ENCODE results near the gene GAS7. TPM values are rescaled to one million over a fixed set of nuclear protein-coding genes. Genes with fewer than 3 reads are reported as not detected.

GAS7 gene
- total and polyA plus RNA-seq, 8 donors: 4.1 to 185 (median 30.5) TPM

DNA sequence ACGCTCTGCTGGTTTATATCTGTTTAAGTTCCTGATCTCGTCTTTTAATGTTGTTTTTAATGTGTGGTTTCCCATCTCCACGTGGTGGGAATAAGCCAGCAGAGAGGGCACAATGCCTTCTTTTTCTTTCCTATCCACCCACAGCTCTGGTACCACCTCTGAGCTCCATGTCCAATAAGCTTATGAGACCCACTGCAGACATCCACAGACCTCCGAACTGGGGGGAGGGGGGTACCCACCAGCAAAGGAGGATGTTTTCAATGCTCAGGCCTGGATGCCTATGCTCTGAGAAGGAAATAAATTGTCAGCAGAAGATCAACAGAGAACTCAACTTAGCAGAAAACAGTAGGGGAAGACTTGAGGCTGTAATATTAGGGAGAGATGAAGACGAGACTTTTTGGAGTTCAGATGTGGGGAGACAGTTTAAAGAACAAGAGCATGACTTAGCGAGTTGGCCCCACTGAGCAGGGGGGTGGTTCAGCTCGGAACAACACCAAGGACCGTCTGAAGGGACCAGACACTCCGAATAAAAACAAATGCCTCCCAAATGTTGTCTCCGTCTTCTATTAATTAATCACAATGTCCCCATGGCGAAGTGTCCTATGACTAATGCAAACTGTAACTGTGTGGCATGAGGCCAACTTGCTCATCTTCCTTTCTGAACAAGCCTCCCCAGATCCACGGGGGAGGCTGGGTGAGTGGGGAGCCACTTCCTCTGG lies 62.7 kb downstream of the GAS7 start:
- H3K27ac ChIP-seq: peak overlapping the region in 4 of 5 donors; percentile 59 to 73 (median 64)
- intact Hi-C loops (cut with DNase I; ENCODE audit: low total_unique reads): no loop called here
- H3K4me1 ChIP-seq: peaks cover 3 to 18% (median 4%) of the 10 kb centered on the region in 4 donors
- TF ChIP-seq EP300 (IDR thresholded peaks at IDR 0.05): no peak
- peak in 1 of 3 donors; percentile 46 for TF ChIP-seq POLR2AphosphoS5 (IDR thresholded peaks at IDR 0.05)
- 48 to 59% (median 55%) methylated on average over 12 of the region's 12 CpGs for WGBS, 5 donors
- H3K4me3 ChIP-seq: no peak overlapping the region
- H3K36me3 ChIP-seq: no peaks in the 10 kb centered on the region
- DNase-seq: peak; percentile 34 to 78
- H3K27me3 ChIP-seq: no peaks in the 10 kb centered on the region
- H3K9me3 ChIP-seq: no peaks in the 10 kb centered on the region

DNA sequence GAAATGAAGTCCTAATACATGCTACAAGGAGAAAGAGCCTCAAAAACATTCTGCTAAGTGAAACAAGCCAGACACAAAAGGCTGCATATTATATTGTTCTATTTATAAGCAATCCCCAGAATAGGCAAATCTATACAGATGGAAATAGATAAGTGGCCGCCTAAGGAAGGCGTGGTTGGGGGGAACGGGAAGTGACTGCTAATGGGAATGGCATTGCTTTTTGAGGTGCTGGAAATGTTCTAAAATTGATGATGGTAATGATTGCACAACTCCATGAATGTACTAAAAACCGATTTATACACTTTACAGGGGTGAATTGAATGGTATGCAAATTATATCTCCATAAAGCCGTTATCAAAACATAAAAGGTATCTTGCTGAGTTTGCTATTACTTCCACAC lies 67.7 kb downstream of the GAS7 start:
- Histone ChIP-seq H3K4me3 (no peak overlapping the region), H3K36me3 (no peaks in the 10 kb centered on the region), H3K4me1 (peaks cover 0 to 37% (median 18%) of the 10 kb centered on the region in 4 donors), H3K9me3 (no peaks in the 10 kb centered on the region), H3K27me3 (no peaks in the 10 kb centered on the region), H3K27ac (no peak overlapping the region)
- intact Hi-C loops (cut with DNase I; ENCODE audit: low total_unique reads): no loop called here
- TF ChIP-seq CTCF (IDR thresholded peaks at IDR 0.05): no peak
- TF ChIP-seq EP300 (IDR thresholded peaks at IDR 0.05): no peak
- TF ChIP-seq POLR2A (IDR thresholded peaks at IDR 0.05): no peak
- TF ChIP-seq POLR2AphosphoS5 (IDR thresholded peaks at IDR 0.05): no peak
- no peak for DNase-seq
- WGBS, 5 donors: 68 to 78% (median 76%) methylated on average over 5 of the region's 5 CpGs

GRCh38 chr17:10130263-10130662 lies 68.1 kb downstream of the GAS7 start:
- no peaks in the 10 kb centered on the region for H3K9me3 ChIP-seq
- H3K36me3 ChIP-seq: no peaks in the 10 kb centered on the region
- intact Hi-C loops (cut with DNase I; ENCODE audit: low total_unique reads): no loop called here
- TF ChIP-seq CTCF (IDR thresholded peaks at IDR 0.05) (no peak), POLR2A (IDR thresholded peaks at IDR 0.05) (no peak), POLR2AphosphoS5 (IDR thresholded peaks at IDR 0.05) (no peak), EP300 (IDR thresholded peaks at IDR 0.05) (no peak)
- DNase-seq: no peak
- peaks cover 0 to 35% (median 17%) of the 10 kb centered on the region in 4 donors for H3K4me1 ChIP-seq
- H3K27ac ChIP-seq: no peak overlapping the region
- 45 to 63% (median 56%) methylated on average over 5 of the region's 5 CpGs for WGBS, 5 donors
- H3K27me3 ChIP-seq: no peaks in the 10 kb centered on the region
- no peak overlapping the region for H3K4me3 ChIP-seq

DNA sequence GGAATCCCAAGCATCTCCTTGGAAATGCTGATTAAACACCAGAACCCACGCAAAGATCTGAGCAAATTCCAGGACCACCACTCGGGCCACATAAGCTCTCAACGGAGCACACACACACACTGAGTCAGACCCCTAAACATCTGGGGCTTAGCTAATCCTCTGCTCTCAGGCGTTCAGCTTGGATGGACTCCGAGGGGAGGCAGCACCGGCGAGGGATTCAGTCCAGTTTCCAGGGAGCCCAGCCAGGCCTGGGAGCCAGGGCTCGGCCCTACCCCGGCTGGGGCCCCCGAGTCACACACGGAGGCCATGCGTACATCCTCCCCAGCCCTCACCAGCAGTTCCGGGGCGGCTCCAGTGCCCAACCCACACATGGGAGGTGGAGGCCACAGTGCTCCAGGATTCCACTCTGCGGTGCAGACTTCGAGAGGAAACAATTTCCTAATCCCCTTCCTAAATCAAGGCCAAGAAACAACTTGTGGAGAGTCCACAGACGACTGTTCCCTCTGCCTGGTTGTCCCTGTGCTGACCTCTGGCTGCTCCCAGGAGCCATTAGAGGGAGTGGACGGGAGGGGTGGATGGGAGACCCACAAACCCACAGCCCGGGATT lies 70.5 kb downstream of the GAS7 start:
- DNase-seq: peak; percentile 42 to 90
- Histone ChIP-seq H3K27ac (peak overlapping the region; percentile 25 to 84 (median 80)), H3K4me1 (peaks cover 0 to 52% (median 16%) of the 10 kb centered on the region in 4 donors), H3K4me3 (no peak overlapping the region), H3K27me3 (peaks cover 0 to 8% (median 0%) of the 10 kb centered on the region in 3 donors), H3K36me3 (no peaks in the 10 kb centered on the region), H3K9me3 (no peaks in the 10 kb centered on the region)
- intact Hi-C loops (cut with DNase I; ENCODE audit: low total_unique reads): no loop called here
- 25 to 51% (median 37%) methylated on average over 9 to 19 of the region's 19 CpGs for WGBS, 5 donors
- peak in 2 of 3 donors; percentile 32 to 51 for TF ChIP-seq POLR2AphosphoS5 (IDR thresholded peaks at IDR 0.05)
- TF ChIP-seq CTCF (IDR thresholded peaks at IDR 0.05): no peak
- no peak for TF ChIP-seq POLR2A (IDR thresholded peaks at IDR 0.05)
- no peak for TF ChIP-seq EP300 (IDR thresholded peaks at IDR 0.05)

All from stomach (tissue), 9 donors.